Vagina (tissue), 2 donors: ENCODE data around the gene TNS3. TPM values are rescaled to one million over a fixed set of nuclear protein-coding genes. Genes with fewer than 3 reads are reported as not detected.

Experiments used
- DNase-seq, 2 donors: peaks; one replicate each; pipeline ENCODE4 v3.0.0-alpha.2; 2017; ENCODE audit errors: extremely low spot score in 2 of 2
- H3K27ac ChIP-seq: fragments of 200-600 bp; sonication (generic); one replicate; pipeline ENCODE4 v1.5.1; 2019
- H3K27me3 ChIP-seq: fragments of 200-600 bp; sonication (generic); one replicate; pipeline ENCODE4 v1.5.1; 2019
- H3K36me3 ChIP-seq, 2 donors: fragments of 200-600 bp; sonication (generic); one replicate each; pipeline ENCODE4 v1.5.1; 2017 to 2019
- H3K4me1 ChIP-seq: fragments of 200-600 bp; sonication (generic); one replicate; pipeline ENCODE4 v1.5.1; 2019
- H3K4me3 ChIP-seq, 2 donors: fragments of 200-600 bp; sonication (generic); 1 replicate in 1 of 2; 2 replicates in 1 of 2; pipeline ENCODE4 v1.5.1; 2016 to 2019
- H3K9me3 ChIP-seq: fragments of 200-600 bp; sonication (generic); one replicate; pipeline ENCODE4 v1.5.1; 2019
- CTCF ChIP-seq, 3 experiments: fragments of 450-650 bp in 2 of 3; fragments of 200-600 bp in 1 of 3; sonication (generic) in 1 of 3; IDR thresholded peaks; one replicate each; pipeline ENCODE4 v1.5.1; 2017 to 2019; ENCODE audit warnings: antibody characterized with exemption in 3 of 3, mild to moderate bottlenecking in 2 of 3, moderate library complexity in 2 of 3
- POLR2A ChIP-seq, 2 donors: fragments of 450-650 bp; IDR thresholded peaks; one replicate each; pipeline ENCODE4 v1.6.1; 2017; ENCODE audit warnings: antibody characterized with exemption in 2 of 2, mild to moderate bottlenecking in 2 of 2, moderate library complexity in 2 of 2
- POLR2AphosphoS5 ChIP-seq, 2 donors: sonication (generic); formaldehyde crosslinking; IDR thresholded peaks; one replicate each; pipeline ENCODE4 v1.9.0; 2017; ENCODE audit warnings: antibody characterized with exemption in 2 of 2, mild to moderate bottlenecking in 2 of 2, low read depth in 1 of 2; ENCODE audit not compliant: insufficient read depth in 1 of 2
- intact Hi-C: fragments of 100-400 bp; cut with DNase I; formaldehyde crosslinking; loops from one replicate; pipeline ENCODE4 v1.15.1; 2023
- total RNA-seq: library from RNA; depleted of rRNA; stranded (reverse); fragments of >200 nt; gene quantifications from one replicate; pipeline ENCODE4 v1.2.3, GENCODE V29; 2016

The TNS3 gene
- total RNA-seq, 1 donor from 2014 or later = 36.8 TPM

- H3K9me3 ChIP-seq = no peaks in the 10 kb centered on the region
- intact Hi-C loops = no loop called here
- H3K27ac ChIP-seq = no peak overlapping the region
- H3K27me3 ChIP-seq = no peaks in the 10 kb centered on the region
- H3K4me3 ChIP-seq = no peak overlapping the region
- TF ChIP-seq CTCF (IDR thresholded peaks at IDR 0.05) = no peak
- TF ChIP-seq POLR2A (IDR thresholded peaks at IDR 0.05) = no peak
- no peak for TF ChIP-seq POLR2AphosphoS5 (IDR thresholded peaks at IDR 0.05; ENCODE audit: insufficient read depth in 1 of 2, low read depth in 1 of 2)
- no peak for DNase-seq
- no peaks in the 10 kb centered on the region for H3K36me3 ChIP-seq
- H3K4me1 ChIP-seq = peaks cover 37% of the 10 kb centered on the region
Measured at GRCh38 chr7:47540387-47541350, 41.2 kb downstream of the TNS3 start.

GRCh38 chr7:47540053-47540386, 41.9 kb downstream of the TNS3 start:
- H3K36me3 ChIP-seq = no peaks in the 10 kb centered on the region
- H3K27ac ChIP-seq = no peak overlapping the region
- DNase-seq = no peak
- no peaks in the 10 kb centered on the region for H3K27me3 ChIP-seq
- H3K4me1 ChIP-seq = peaks cover 37% of the 10 kb centered on the region
- intact Hi-C loops = no loop called here
- H3K9me3 ChIP-seq = no peaks in the 10 kb centered on the region
- H3K4me3 ChIP-seq = no peak overlapping the region
- TF ChIP-seq POLR2A (IDR thresholded peaks at IDR 0.05) (no peak), CTCF (IDR thresholded peaks at IDR 0.05) (no peak), POLR2AphosphoS5 (IDR thresholded peaks at IDR 0.05; ENCODE audit: insufficient read depth in 1 of 2, low read depth in 1 of 2) (no peak)

- H3K4me3 ChIP-seq = no peak overlapping the region
- no peaks in the 10 kb centered on the region for H3K9me3 ChIP-seq
- no peaks in the 10 kb centered on the region for H3K27me3 ChIP-seq
- H3K4me1 ChIP-seq = peaks cover 37% of the 10 kb centered on the region
- H3K36me3 ChIP-seq = no peaks in the 10 kb centered on the region
- no peak overlapping the region for H3K27ac ChIP-seq
- intact Hi-C loops = no loop called here
- DNase-seq = no peak
- TF ChIP-seq POLR2AphosphoS5 (IDR thresholded peaks at IDR 0.05; ENCODE audit: insufficient read depth in 1 of 2, low read depth in 1 of 2) (no peak), CTCF (IDR thresholded peaks at IDR 0.05) (no peak), POLR2A (IDR thresholded peaks at IDR 0.05) (no peak)
Measured at GRCh38 chr7:47539398-47540052, 42.4 kb downstream of the TNS3 start.

GRCh38 chr7:47538846-47539311, 43.0 kb downstream of the TNS3 start:
- H3K36me3 ChIP-seq = no peaks in the 10 kb centered on the region
- no peak for TF ChIP-seq CTCF (IDR thresholded peaks at IDR 0.05)
- no peak for TF ChIP-seq POLR2A (IDR thresholded peaks at IDR 0.05)
- no peak for TF ChIP-seq POLR2AphosphoS5 (IDR thresholded peaks at IDR 0.05; ENCODE audit: insufficient read depth in 1 of 2, low read depth in 1 of 2)
- H3K4me1 ChIP-seq = peaks cover 37% of the 10 kb centered on the region
- H3K4me3 ChIP-seq = no peak overlapping the region
- intact Hi-C loops = no loop called here
- no peak overlapping the region for H3K27ac ChIP-seq
- H3K27me3 ChIP-seq = no peaks in the 10 kb centered on the region
- H3K9me3 ChIP-seq = no peaks in the 10 kb centered on the region
- DNase-seq = no peak
